ENCODE results near the gene TCFL5.

Gene TCFL5

GRCh38 chr20:62832212-62832922, 29.3 kb downstream of the TCFL5 start:
- no peak for FAIRE-seq

- FAIRE-seq, result no peak
These were observed 29.8 kb downstream of the TCFL5 start for GRCh38 chr20:62831854-62832211.

- FAIRE-seq, result no peak
These were observed 30.2 kb downstream of the TCFL5 start for GRCh38 chr20:62831361-62831788.

GRCh38 chr20:62830821-62831220, 30.8 kb downstream of the TCFL5 start:
- FAIRE-seq, result no peak

- no peak for FAIRE-seq
These were observed 31.4 kb downstream of the TCFL5 start for GRCh38 chr20:62830251-62830650.

- FAIRE-seq, result no peak
These were observed 32.1 kb downstream of the TCFL5 start for GRCh38 chr20:62829231-62830230.

GRCh38 chr20:62828511-62829230, 33.0 kb downstream of the TCFL5 start:
- no peak for FAIRE-seq

- FAIRE-seq, result no peak
These were observed 33.6 kb downstream of the TCFL5 start for GRCh38 chr20:62828051-62828450.

GRCh38 chr20:62827311-62828038, 34.1 kb downstream of the TCFL5 start:
- FAIRE-seq, result no peak

GRCh38 chr20:62826646-62827310, 34.8 kb downstream of the TCFL5 start:
- no peak for FAIRE-seq

- no peak for FAIRE-seq
These were observed 35.5 kb downstream of the TCFL5 start for GRCh38 chr20:62825986-62826645.

- FAIRE-seq, result no peak
These were observed 36.2 kb downstream of the TCFL5 start for GRCh38 chr20:62825333-62825985.

GRCh38 chr20:62824476-62825332, 36.9 kb downstream of the TCFL5 start:
- no peak for FAIRE-seq

GRCh38 chr20:62823688-62824475, 37.7 kb downstream of the TCFL5 start:
- no peak for FAIRE-seq

- FAIRE-seq, result no peak
These were observed 38.6 kb downstream of the TCFL5 start for GRCh38 chr20:62822788-62823651.

- FAIRE-seq, result no peak
These were observed 39.3 kb downstream of the TCFL5 start for GRCh38 chr20:62822239-62822787.

GRCh38 chr20:62821726-62822210, 39.9 kb downstream of the TCFL5 start:
- no peak for FAIRE-seq

Data from TTC549 (cell line).